ENCODE data around the gene ODAPH. TPM values are rescaled to one million over a fixed set of nuclear protein-coding genes. Genes with fewer than 3 reads are reported as not detected.

The ODAPH gene
- total and polyA plus RNA-seq, 2 experiments from 2014 or later: 0.16 to 0.24 TPM

DNA sequence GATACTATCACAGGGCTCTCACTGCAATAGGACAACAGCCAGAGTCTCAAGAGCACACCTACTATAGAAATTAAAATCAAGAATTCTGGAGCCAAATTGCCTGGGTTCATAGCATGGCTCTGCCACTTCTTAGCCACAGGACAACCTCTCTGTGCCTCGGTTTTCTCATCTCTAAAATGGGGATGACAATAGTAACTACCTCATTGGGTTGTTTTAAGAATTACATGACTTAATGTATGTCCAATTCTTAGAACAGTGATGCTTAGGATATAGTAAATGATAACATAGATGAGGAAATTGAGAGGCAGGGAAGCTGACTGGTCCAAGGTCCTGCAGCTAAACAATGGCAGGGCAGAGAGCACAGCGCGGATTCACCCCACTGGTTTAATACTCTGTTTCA, 11.0 kb upstream of the ODAPH start:
- H3K9me3 ChIP-seq (ENCODE audit: low read depth): no peaks in the 10 kb centered on the region
- no peaks in the 10 kb centered on the region for H3K36me3 ChIP-seq
- no peak overlapping the region for H3K27ac ChIP-seq
- TF ChIP-seq, protein P1, sequence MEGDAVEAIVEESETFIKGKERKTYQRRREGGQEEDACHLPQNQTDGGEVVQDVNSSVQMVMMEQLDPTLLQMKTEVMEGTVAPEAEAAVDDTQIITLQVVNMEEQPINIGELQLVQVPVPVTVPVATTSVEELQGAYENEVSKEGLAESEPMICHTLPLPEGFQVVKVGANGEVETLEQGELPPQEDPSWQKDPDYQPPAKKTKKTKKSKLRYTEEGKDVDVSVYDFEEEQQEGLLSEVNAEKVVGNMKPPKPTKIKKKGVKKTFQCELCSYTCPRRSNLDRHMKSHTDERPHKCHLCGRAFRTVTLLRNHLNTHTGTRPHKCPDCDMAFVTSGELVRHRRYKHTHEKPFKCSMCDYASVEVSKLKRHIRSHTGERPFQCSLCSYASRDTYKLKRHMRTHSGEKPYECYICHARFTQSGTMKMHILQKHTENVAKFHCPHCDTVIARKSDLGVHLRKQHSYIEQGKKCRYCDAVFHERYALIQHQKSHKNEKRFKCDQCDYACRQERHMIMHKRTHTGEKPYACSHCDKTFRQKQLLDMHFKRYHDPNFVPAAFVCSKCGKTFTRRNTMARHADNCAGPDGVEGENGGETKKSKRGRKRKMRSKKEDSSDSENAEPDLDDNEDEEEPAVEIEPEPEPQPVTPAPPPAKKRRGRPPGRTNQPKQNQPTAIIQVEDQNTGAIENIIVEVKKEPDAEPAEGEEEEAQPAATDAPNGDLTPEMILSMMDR (IDR thresholded peaks at IDR 0.05; ENCODE audit: low read depth, low read length): no peak
- no peak for DNase-seq (ENCODE audit: low read depth in 1 of 2, low spot score in 1 of 2)
- no peaks in the 10 kb centered on the region for H3K27me3 ChIP-seq
- no peaks in the 10 kb centered on the region for H3K4me1 ChIP-seq (ENCODE audit: low read depth)
- no peak overlapping the region for H3K4me3 ChIP-seq

DNA sequence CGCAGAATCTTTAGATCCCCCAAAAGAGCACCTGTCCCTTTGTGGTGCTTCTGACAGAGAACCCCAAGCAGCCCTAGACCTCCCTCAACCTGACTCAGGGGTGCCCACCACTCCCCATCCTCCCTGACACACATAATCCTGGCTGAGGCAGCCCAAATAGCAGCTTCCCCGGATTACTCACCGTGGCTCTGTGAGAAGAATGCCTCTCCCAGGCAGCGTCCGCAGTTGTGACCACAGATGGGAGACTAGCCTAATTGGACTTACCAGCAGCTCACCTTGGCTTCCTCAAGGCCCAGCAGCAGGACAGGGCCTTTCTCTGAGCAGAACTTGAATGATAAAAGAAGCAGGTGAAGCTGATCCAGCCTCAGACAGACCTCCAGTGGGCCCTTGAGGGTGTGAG, 10.3 kb upstream of the ODAPH start:
- H3K27ac ChIP-seq: no peak overlapping the region

DNA sequence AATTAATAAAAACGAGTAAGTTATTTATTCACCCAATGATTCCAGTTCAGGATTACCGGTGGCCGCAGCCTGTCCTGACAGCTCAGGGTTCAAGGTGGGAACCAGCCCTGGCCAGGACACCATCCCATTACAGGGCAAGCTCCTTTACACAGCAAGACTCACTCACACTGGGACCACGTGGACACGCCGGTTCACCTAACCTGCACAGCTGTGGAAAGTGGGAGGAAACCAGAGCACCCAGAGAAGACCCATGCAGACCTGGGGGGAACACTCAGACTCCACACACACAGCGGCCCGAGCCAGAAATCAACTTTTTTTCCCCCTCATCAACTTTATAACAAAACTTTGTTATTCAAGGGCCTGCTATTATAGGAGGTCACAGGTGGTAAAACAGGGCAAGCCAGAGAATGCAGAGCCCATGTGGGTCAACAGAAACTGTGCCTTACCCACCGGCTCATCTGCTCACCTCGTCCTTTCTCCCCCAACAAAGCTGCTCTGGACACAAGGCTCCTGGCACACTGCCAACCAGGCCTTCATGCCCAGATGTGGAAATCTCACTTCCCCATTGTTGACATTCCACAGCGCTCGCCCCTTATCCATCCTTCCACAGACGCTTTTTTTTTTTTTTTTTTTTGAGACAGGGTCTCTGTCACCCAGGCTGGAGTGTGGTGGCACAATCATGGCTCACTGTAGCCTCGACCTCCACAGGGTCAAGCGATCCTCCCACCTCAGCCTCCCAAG, 8.0 kb upstream of the ODAPH start:
- no peaks in the 10 kb centered on the region for H3K36me3 ChIP-seq
- H3K27me3 ChIP-seq: no peaks in the 10 kb centered on the region
- no peak overlapping the region for H3K27ac ChIP-seq
- no peaks in the 10 kb centered on the region for H3K4me1 ChIP-seq (ENCODE audit: low read depth)
- TF ChIP-seq, protein P1 (IDR thresholded peaks at IDR 0.05; ENCODE audit: low read depth, low read length): no peak
- H3K4me3 ChIP-seq: no peak overlapping the region
- DNase-seq (ENCODE audit: low read depth in 1 of 2, low spot score in 1 of 2): peak; percentile 65 to 82
- H3K9me3 ChIP-seq (ENCODE audit: low read depth): no peaks in the 10 kb centered on the region

More for the DNA sequence above, 10.3 kb upstream of the ODAPH start:
- H3K9me3 ChIP-seq (ENCODE audit: low read depth): no peaks in the 10 kb centered on the region
- H3K36me3 ChIP-seq: no peaks in the 10 kb centered on the region
- no peak overlapping the region for H3K4me3 ChIP-seq
- H3K4me1 ChIP-seq (ENCODE audit: low read depth): no peaks in the 10 kb centered on the region
- TF ChIP-seq, protein P1 (IDR thresholded peaks at IDR 0.05; ENCODE audit: low read depth, low read length): no peak
- H3K27me3 ChIP-seq: no peaks in the 10 kb centered on the region
- no peak for DNase-seq (ENCODE audit: low read depth in 1 of 2, low spot score in 1 of 2)

DNA sequence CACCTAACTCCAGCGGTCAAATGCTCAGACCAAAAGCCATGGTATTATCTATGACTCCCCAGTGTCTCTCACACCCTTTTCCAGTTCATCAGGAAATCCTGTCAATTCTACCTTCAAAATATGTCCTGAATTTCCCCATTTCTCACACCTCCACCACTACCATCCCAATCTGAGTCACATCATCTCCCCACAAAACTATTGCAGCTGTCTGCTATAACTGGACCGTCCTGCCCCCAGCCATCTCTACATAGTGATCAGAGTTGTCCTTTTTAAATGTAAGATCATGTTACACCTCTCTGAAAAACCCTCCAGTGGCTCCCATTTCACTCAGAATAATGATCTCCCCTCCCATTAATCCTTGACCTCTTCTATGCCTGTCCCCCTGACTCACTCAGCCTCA, 6.8 kb upstream of the ODAPH start:
- no peak overlapping the region for H3K27ac ChIP-seq
- no peak for DNase-seq (ENCODE audit: low read depth in 1 of 2, low spot score in 1 of 2)
- no peak overlapping the region for H3K4me3 ChIP-seq
- TF ChIP-seq, protein P1 (IDR thresholded peaks at IDR 0.05; ENCODE audit: low read depth, low read length): no peak
- no peaks in the 10 kb centered on the region for H3K36me3 ChIP-seq
- H3K9me3 ChIP-seq (ENCODE audit: low read depth): no peaks in the 10 kb centered on the region
- H3K27me3 ChIP-seq: no peaks in the 10 kb centered on the region
- H3K4me1 ChIP-seq (ENCODE audit: low read depth): no peaks in the 10 kb centered on the region

DNA sequence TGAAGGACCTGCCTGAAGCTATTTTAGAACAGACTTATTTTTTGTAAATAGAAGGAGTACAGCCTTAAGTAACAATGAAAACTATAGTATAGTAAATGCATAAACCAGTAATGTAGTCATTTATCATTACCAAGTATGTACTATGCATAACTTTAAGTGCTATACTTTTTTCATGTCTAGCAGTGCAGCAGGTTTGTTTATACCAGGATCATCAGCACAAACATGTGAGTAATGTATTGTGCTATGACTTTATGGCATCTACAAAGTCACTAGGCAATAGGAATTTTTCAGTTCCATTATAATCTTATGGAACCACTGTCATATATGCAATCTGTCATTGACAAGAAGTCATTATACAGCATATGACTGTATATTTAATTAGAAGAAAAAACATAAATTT, 3.4 kb upstream of the ODAPH start:
- H3K27me3 ChIP-seq: no peaks in the 10 kb centered on the region
- TF ChIP-seq, protein P1 (IDR thresholded peaks at IDR 0.05; ENCODE audit: low read depth, low read length): no peak

More for the DNA sequence above, 3.4 kb upstream of the ODAPH start:
- Histone ChIP-seq H3K9me3 (ENCODE audit: low read depth) (no peaks in the 10 kb centered on the region), H3K27ac (no peak overlapping the region), H3K4me3 (no peak overlapping the region), H3K4me1 (ENCODE audit: low read depth) (no peaks in the 10 kb centered on the region), H3K36me3 (no peaks in the 10 kb centered on the region)
- no peak for DNase-seq (ENCODE audit: low read depth in 1 of 2, low spot score in 1 of 2)
